AG09319 (cell line): ENCODE data around the gene SNX20.

Experiments
- DNase-seq: peaks from one replicate; pipeline ENCODE4 v3.0.0-alpha.2; 2010; ENCODE audit warnings: low read depth; ENCODE audit errors: extremely low read depth
- TF ChIP-seq, protein P1 (sequence below): IDR thresholded peaks from 2 replicates; pipeline ENCODE4 v1.5.1; 2011; ENCODE audit warnings: low read depth, mild to moderate bottlenecking, inconsistent platforms, low read length, moderate library complexity

Gene SNX20

GRCh38 chr16:50678531-50678930, 2.6 kb downstream of the SNX20 start:
- DNase-seq: no peak
- TF ChIP-seq, protein P1, sequence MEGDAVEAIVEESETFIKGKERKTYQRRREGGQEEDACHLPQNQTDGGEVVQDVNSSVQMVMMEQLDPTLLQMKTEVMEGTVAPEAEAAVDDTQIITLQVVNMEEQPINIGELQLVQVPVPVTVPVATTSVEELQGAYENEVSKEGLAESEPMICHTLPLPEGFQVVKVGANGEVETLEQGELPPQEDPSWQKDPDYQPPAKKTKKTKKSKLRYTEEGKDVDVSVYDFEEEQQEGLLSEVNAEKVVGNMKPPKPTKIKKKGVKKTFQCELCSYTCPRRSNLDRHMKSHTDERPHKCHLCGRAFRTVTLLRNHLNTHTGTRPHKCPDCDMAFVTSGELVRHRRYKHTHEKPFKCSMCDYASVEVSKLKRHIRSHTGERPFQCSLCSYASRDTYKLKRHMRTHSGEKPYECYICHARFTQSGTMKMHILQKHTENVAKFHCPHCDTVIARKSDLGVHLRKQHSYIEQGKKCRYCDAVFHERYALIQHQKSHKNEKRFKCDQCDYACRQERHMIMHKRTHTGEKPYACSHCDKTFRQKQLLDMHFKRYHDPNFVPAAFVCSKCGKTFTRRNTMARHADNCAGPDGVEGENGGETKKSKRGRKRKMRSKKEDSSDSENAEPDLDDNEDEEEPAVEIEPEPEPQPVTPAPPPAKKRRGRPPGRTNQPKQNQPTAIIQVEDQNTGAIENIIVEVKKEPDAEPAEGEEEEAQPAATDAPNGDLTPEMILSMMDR: no peak

DNA sequence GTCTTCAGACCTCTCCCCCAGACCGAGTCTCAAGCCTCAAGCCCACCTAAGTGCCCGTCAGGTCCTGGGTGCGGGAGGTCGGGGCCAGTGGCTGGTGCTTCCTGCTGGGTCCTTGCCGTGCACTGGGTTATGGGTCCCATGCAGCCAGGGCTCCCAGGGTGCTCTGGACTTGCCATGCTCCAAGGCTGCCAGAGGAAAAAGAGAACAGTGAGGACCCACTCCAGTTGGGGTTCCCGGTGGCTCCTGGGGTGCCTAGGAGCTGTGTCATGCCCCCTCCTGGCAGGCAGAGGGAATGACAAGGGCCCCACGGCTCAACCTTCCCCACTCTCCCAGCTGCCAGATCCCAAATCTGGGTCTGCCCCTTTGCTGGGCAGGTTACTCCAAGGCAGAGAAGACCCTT, 3.8 kb downstream of the SNX20 start:
- no peak for DNase-seq
- TF ChIP-seq, protein P1: peak; percentile 21

DNA sequence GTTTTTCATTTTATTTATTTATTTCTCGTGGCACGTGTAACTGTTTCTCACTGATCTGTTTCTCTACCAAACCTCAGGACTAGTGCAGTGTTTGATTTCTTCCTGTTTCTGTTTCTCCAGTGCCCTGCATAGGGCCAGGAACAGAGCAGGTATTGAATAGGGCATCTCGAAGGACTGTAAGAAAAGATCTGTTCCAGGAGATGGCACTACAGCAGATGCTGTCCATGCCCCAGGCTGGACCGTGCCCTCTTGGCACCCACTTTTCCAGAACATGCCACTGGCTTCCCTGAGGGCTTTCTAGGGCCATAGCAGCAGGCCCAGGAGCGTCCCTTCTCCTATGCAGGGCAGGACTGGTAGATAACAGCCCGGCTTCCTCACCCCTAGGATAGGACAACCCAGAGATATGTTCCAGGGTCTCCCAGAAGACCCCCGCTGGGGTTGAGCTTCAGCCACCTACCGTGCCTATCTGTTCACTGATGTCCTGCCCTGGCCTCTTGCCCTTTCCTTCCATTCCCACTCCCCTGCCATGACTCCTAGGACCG, 4.4 kb downstream of the SNX20 start:
- TF ChIP-seq, protein P1: no peak

DNA sequence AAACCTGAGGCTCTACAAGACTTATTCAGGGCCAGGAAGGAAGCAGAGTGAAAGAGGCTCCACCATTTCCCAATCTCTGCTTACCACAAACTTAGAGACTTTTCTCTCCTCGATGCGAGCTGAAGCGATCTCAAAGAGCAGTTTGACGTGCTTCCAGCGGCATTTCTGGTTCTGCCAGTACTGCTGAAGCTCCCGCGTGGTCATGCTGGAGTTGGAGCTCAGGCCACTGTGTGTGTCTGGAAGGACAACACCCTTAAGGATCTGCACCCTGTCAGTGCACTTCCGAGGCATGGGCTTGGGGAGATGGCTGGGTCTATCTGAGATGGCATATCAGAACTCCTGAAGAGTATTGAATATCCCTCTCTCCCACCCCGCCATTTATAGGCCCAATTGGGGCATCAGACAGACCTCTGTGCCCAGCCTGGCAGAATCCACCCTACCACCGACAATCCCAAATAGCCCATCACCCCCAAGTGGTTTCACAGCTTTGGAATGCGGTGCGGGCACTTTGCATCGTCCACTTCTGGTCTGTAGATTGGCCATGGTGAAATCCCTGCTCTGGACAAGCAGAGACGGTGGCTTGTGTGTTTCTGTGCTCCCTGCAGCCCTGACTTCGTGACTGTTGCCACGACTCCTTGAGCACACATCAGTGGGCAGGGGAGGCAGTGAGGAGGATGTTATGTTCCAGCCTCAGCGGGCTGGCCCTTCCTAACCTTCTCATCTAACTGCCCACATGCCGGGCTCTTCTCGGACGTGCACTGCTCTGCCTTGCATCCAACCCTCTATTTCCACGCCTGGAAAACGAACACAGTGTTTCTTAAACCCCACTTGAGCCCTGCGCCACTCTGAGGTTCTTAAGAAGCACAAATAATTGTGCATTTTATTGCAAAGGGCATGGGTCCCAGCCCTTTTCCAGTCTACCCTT, 5.2 kb downstream of the SNX20 start:
- TF ChIP-seq, protein P1: no peak
- no peak for DNase-seq

More for the DNA sequence above, 4.4 kb downstream of the SNX20 start:
- no peak for DNase-seq

- TF ChIP-seq, protein P1: no peak
Measured at GRCh38 chr16:50674831-50675230, 6.3 kb downstream of the SNX20 start.

DNA sequence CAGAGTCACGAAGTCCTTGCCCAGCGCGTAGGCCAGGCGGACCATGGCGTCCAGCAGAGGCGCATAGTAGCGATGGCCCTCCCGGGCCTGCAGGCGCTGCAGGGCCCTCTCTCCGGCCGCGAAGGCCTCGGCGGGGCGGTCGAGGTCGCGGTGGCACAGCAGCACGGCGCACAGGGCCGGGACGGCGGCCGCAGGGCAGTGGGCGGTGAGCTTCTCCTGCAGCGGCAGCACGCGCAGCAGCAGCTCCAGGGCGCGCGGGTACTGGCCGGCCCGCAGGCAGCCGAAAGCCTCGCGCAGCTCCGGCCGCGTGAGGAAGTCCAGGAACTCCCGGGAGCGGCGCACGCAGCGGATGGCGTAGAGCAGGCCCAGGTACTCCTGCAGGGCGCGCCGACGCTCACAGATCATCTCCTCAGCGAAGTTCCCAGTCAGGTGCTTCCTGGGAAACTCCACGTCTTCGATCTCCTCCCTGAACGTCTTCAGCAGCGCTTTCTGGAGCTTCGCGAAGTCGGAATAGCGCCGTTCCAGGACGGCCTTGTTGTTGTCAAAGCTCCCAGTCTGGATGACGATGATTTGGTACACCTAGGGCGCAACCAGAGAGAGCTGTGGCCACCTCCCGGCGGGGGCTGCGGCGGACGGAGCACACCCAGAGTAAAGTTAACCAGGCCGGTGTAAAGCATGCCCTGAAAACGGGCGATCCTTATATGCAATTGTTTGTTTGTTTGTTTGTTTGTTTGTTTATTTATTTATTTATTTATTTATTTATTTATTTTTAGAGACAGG, 7.4 kb downstream of the SNX20 start:
- TF ChIP-seq, protein P1: no peak
- DNase-seq: no peak

More at GRCh38 chr16:50674831-50675230, 6.3 kb downstream of the SNX20 start:
- DNase-seq: no peak
